GM19324 (cell line): ENCODE data around the gene JMJD7.

Source experiments
- ATAC-seq: cut with Tn5 transposase; IDR thresholded peaks from one replicate; pipeline ENCODE4 v1.9.1; 2021; ENCODE audit warnings: mild to moderate bottlenecking, moderate library complexity; ENCODE audit not compliant: unreplicated experiment, low FRiP score

The JMJD7 gene

GRCh38 chr15:41879321-41879845 lies 51.5 kb downstream of the JMJD7 start:
- no peak for ATAC-seq

- no peak for ATAC-seq
These were observed 52.4 kb downstream of the JMJD7 start for GRCh38 chr15:41880156-41880877.

- ATAC-seq = no peak
These were observed 53.2 kb downstream of the JMJD7 start for GRCh38 chr15:41881086-41881485.

DNA sequence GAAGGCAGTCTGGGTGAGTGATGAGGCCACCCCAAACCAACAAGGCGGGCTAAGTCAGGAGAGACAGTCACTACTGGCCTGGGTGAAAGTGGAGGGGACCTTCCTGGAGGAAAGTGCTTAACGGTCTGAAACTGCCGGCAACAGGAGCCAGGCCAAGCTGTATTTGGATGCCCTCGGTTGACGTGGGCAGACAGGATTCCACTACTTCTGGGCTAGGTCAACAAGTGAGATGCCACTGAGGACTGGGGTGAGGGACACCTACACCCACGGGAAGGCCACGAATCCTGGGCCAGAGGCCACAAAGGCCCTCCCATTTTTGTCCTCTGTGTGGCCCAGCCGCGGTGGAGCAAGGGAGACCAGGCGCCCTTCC lies 53.6 kb downstream of the JMJD7 start:
- ATAC-seq = no peak

GRCh38 chr15:41881920-41882688 lies 54.2 kb downstream of the JMJD7 start:
- ATAC-seq = no peak

- ATAC-seq = no peak
These were observed 55.0 kb downstream of the JMJD7 start for GRCh38 chr15:41882689-41883483.

- ATAC-seq = no peak
These were observed 55.6 kb downstream of the JMJD7 start for GRCh38 chr15:41883484-41883825.

GRCh38 chr15:41884458-41884857 lies 56.6 kb downstream of the JMJD7 start:
- ATAC-seq = no peak

- no peak for ATAC-seq
These were observed 57.4 kb downstream of the JMJD7 start for GRCh38 chr15:41885321-41885720.

- no peak for ATAC-seq
These were observed 57.9 kb downstream of the JMJD7 start for GRCh38 chr15:41885841-41886240.

- ATAC-seq = no peak
These were observed 58.8 kb downstream of the JMJD7 start for GRCh38 chr15:41886741-41887140.

GRCh38 chr15:41887161-41887560 lies 59.3 kb downstream of the JMJD7 start:
- ATAC-seq = no peak
